Keratinocyte (primary cell): Measurements from ENCODE around the gene TTC9B.

Source experiments
- EZH2 ChIP-seq: IDR thresholded peaks from one replicate; pipeline ENCODE4 v1.6.1; 2012; ENCODE audit warnings: inconsistent platforms, mild to moderate bottlenecking, low read length, moderate library complexity
- TF ChIP-seq, protein P1 (sequence below), 3 experiments: IDR thresholded peaks in 1 of 3; conservative IDR thresholded peaks in 1 of 3; optimal IDR thresholded peaks in 1 of 3; 2 replicates in 2 of 3; 3 replicates in 1 of 3; pipeline versions ENCODE3 to v1.5.1; 2011; ENCODE audit warnings: low read length in 3 of 3, mild to moderate bottlenecking in 3 of 3, moderate library complexity in 2 of 3, control low read depth in 1 of 3, inconsistent platforms in 1 of 3; ENCODE audit not compliant: insufficient read depth in 2 of 3; ENCODE audit errors: extremely low read depth in 1 of 3

GRCh38 chr19:40249781-40250180, 31.6 kb upstream of the TTC9B start:
- TF ChIP-seq, protein P1, sequence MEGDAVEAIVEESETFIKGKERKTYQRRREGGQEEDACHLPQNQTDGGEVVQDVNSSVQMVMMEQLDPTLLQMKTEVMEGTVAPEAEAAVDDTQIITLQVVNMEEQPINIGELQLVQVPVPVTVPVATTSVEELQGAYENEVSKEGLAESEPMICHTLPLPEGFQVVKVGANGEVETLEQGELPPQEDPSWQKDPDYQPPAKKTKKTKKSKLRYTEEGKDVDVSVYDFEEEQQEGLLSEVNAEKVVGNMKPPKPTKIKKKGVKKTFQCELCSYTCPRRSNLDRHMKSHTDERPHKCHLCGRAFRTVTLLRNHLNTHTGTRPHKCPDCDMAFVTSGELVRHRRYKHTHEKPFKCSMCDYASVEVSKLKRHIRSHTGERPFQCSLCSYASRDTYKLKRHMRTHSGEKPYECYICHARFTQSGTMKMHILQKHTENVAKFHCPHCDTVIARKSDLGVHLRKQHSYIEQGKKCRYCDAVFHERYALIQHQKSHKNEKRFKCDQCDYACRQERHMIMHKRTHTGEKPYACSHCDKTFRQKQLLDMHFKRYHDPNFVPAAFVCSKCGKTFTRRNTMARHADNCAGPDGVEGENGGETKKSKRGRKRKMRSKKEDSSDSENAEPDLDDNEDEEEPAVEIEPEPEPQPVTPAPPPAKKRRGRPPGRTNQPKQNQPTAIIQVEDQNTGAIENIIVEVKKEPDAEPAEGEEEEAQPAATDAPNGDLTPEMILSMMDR (optimal IDR thresholded peaks at IDR 0.05 in 1 of 3, IDR thresholded peaks at IDR 0.05 in 1 of 3, conservative IDR thresholded peaks at IDR 0.05 in 1 of 3; ENCODE audit: extremely low read depth in 1 of 3, insufficient read depth in 2 of 3, low read length in 3 of 3) = no peak
- no peak for TF ChIP-seq EZH2
